ENCODE data around the gene ZNF423.

DNA sequence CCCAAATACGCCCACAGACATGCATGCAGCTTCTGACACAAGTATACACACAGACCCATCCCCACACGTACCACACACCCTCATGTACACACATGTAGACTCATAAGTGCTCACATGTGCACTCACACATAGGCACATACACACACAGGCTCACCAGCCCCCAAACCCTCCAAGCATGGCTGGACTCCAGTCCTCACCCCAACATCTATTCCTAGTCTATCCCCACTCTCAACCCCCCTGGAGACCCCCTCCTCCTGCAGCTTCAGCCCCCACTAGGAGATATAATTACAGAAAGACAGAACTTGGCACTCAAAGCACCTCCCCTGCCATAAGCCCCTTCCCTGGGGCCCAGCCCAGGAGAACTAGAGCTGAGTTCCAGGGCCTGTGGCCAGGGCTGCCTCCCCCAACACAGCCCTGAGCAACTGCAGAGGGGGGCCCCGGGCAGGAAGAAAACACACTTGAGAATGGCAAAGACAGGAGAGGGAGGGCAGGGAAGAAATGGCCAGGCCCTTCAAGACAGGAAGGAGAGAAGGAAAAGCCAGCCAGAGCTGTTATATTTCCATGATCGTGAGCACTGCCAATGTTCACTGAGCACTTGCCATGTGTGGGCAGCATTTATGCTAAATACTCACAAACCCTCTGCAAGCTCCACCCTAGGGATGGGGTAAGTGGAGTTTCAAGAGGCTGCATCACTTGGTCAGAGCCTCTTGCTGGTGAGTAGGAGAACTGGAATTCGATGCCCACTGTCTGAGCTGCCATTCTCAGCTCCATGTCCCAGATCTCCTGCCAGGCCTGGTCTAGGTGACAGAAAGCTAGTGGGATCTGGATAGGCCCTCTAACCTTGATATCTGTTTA lies 224.5 kb downstream of the ZNF423 start:
- TF ChIP-seq, protein P1, sequence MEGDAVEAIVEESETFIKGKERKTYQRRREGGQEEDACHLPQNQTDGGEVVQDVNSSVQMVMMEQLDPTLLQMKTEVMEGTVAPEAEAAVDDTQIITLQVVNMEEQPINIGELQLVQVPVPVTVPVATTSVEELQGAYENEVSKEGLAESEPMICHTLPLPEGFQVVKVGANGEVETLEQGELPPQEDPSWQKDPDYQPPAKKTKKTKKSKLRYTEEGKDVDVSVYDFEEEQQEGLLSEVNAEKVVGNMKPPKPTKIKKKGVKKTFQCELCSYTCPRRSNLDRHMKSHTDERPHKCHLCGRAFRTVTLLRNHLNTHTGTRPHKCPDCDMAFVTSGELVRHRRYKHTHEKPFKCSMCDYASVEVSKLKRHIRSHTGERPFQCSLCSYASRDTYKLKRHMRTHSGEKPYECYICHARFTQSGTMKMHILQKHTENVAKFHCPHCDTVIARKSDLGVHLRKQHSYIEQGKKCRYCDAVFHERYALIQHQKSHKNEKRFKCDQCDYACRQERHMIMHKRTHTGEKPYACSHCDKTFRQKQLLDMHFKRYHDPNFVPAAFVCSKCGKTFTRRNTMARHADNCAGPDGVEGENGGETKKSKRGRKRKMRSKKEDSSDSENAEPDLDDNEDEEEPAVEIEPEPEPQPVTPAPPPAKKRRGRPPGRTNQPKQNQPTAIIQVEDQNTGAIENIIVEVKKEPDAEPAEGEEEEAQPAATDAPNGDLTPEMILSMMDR (conservative IDR thresholded peaks at IDR 0.05; ENCODE audit: low read depth, low read length): no peak
- no peak for TF ChIP-seq EZH2 (IDR thresholded peaks at IDR 0.05; ENCODE audit: borderline replicate concordance, low read depth, low read length, poor library complexity, severe bottlenecking)
